ENCODE data around the gene AMER3. TPM values are rescaled to one million over a fixed set of nuclear protein-coding genes. Genes with fewer than 3 reads are reported as not detected.

AMER3 gene
- total RNA-seq, 1 donor from 2014 or later = not detected

DNA sequence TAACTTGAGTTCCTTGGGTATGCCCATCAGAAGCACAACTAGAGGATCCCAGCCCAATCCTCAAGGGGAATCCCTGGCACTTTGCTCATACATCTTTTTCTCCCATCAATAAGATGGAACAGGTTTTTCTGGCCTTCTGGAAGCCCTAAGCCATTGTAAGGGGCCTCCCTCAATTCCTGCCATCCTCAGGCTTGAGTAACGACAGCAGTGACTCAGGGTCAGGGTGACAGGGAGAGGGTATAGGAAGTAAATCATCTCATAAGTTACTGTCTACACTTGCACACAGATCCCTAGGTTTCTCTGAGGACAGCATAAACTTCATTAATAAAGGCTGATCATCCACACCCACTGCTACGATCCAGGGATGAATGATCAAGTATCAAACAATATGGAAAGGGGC is 35.0 kb downstream of the AMER3 start:
- H3K4me1 ChIP-seq = no peaks in the 10 kb centered on the region
- H3K27me3 ChIP-seq = no peaks in the 10 kb centered on the region
- no peak for DNase-seq (ENCODE audit: low spot score in 2 of 2)
- TF ChIP-seq, protein P1, sequence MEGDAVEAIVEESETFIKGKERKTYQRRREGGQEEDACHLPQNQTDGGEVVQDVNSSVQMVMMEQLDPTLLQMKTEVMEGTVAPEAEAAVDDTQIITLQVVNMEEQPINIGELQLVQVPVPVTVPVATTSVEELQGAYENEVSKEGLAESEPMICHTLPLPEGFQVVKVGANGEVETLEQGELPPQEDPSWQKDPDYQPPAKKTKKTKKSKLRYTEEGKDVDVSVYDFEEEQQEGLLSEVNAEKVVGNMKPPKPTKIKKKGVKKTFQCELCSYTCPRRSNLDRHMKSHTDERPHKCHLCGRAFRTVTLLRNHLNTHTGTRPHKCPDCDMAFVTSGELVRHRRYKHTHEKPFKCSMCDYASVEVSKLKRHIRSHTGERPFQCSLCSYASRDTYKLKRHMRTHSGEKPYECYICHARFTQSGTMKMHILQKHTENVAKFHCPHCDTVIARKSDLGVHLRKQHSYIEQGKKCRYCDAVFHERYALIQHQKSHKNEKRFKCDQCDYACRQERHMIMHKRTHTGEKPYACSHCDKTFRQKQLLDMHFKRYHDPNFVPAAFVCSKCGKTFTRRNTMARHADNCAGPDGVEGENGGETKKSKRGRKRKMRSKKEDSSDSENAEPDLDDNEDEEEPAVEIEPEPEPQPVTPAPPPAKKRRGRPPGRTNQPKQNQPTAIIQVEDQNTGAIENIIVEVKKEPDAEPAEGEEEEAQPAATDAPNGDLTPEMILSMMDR (IDR thresholded peaks at IDR 0.05) = no peak
- no peaks in the 10 kb centered on the region for H3K36me3 ChIP-seq
- no peak overlapping the region for H3K27ac ChIP-seq
- no peak overlapping the region for H3K4me3 ChIP-seq
- intact Hi-C loops (cut with DNase I) = loop anchor here (10.0 kb wide), 2 partner anchors 436 to 704 kb away; partner anchors contain the start of genes MZT2A and PTPN18
- H3K9me3 ChIP-seq = no peaks in the 10 kb centered on the region

DNA sequence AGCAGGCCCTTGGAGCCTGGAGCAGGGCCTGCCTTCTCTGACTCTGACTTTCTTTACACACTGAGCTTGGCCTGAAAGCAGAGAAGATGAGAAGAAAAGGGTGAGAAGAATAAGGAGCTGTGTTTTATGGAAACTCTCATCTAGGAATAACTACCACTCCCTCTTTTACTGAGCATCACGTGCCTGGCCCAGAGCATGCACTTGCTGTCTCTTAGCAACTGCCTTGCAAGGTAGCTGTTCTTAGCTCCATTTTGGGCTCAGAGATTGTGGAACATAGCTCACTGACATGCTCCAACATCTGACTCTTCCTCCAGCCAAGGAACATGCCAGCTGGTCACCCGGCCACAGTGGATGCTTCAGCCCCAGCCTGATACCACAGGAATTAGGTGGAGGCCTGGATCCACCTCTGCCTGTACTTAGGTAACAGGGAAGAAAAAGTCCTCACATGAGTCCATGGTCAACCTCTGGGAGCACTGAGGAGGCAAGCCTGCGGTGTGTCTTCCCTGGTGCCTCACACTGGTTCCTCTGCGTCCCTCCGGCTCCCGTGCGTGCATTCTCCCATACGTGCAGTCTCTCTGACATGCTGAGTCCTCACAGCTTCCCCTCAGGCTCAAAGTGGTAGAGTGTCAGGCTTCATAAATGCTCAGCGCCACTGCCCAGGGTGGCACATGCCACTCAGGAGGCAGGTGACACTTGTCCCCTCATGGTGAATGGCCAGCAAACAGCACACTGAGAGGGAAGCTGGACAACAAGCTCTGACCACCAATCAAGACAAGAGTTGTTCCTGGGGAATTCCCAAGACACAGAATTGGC is 35.7 kb downstream of the AMER3 start:
- no peak overlapping the region for H3K4me3 ChIP-seq
- intact Hi-C loops (cut with DNase I) = loop anchor here (10.0 kb wide), 2 partner anchors 436 to 704 kb away; partner anchors contain the start of genes MZT2A and PTPN18
- no peaks in the 10 kb centered on the region for H3K36me3 ChIP-seq
- H3K9me3 ChIP-seq = no peaks in the 10 kb centered on the region
- TF ChIP-seq, protein P1 (IDR thresholded peaks at IDR 0.05) = no peak
- H3K4me1 ChIP-seq = no peaks in the 10 kb centered on the region
- H3K27ac ChIP-seq = no peak overlapping the region
- no peaks in the 10 kb centered on the region for H3K27me3 ChIP-seq
- no peak for DNase-seq (ENCODE audit: low spot score in 2 of 2)

DNA sequence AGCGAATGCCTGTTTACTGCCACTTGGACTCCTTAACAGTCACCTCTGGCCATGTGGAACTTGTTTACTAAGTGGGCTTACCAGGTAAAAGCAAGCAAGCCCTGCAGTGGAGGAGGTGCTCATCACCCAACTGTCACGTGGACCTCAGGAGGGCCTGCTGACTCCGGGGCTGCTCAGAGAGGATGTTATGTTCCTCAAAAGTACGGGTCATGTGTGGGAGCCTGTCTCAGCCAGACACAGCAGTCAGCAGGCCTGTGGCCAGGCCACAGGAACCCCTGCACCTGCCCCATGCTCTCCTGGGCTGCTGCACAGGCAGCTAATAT is 36.2 kb downstream of the AMER3 start:
- Histone ChIP-seq H3K27ac (no peak overlapping the region), H3K27me3 (no peaks in the 10 kb centered on the region), H3K4me1 (no peaks in the 10 kb centered on the region), H3K36me3 (no peaks in the 10 kb centered on the region), H3K9me3 (no peaks in the 10 kb centered on the region), H3K4me3 (no peak overlapping the region)
- TF ChIP-seq, protein P1 (IDR thresholded peaks at IDR 0.05) = no peak
- intact Hi-C loops (cut with DNase I) = loop anchor here (10.0 kb wide), 2 partner anchors 437 to 703 kb away; partner anchors contain the start of genes MZT2A and PTPN18
- DNase-seq (ENCODE audit: low spot score in 2 of 2) = no peak

DNA sequence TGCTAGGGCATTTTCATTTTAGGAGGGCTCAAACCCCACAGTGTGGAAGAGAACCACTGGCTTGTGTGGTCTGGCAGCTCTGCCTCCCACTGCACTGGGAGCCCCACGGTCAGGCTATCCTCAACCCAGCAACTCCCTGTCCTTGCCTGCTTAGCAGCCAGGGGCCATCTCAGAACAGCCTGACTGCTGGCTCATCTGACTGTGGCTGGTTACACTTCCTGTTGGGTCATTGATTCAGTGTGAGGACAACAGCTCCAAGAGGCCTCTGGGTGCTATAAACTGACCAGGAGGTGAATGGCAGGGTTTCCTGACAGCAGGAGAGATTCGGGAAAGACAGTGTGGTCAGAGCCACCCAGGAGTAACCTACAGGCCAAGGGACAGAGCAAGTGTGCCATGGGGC is 40.1 kb downstream of the AMER3 start:
- no peak overlapping the region for H3K4me3 ChIP-seq
- no peaks in the 10 kb centered on the region for H3K27me3 ChIP-seq
- H3K27ac ChIP-seq = no peak overlapping the region
- intact Hi-C loops (cut with DNase I) = loop anchor here (5.0 to 10.0 kb wide), 3 partner anchors 68 to 699 kb away; partner anchors contain the start of genes GPR148, MZT2A and PTPN18
- no peak for DNase-seq (ENCODE audit: low spot score in 2 of 2)
- peaks cover 0 to 8% of the 10 kb centered on the region in 2 donors for H3K4me1 ChIP-seq
- no peaks in the 10 kb centered on the region for H3K9me3 ChIP-seq
- TF ChIP-seq, protein P1 (IDR thresholded peaks at IDR 0.05) = no peak
- no peaks in the 10 kb centered on the region for H3K36me3 ChIP-seq

DNA sequence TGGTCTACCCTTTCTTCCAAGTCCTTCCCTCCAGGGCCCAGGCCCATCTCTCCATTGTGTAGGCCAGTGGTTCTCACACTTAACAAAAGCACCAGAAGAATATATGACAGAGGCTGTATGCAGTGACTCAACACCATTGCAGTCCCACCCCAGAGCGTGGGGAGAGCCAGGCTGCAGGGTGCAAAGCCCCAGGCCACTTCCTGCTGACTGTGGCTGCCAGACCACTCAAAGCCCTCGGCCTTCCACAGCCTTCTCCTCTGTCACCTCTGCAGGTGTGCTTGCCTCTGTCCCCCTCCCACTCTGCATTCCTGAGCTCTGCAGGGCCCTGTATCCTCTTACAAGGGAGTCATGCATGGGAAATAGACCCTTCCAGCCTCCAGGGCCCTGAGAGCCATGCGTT is 41.0 kb downstream of the AMER3 start:
- Histone ChIP-seq H3K4me1 (peaks cover 0 to 8% of the 10 kb centered on the region in 2 donors), H3K27me3 (no peaks in the 10 kb centered on the region), H3K36me3 (no peaks in the 10 kb centered on the region), H3K27ac (no peak overlapping the region), H3K4me3 (no peak overlapping the region), H3K9me3 (no peaks in the 10 kb centered on the region)
- TF ChIP-seq, protein P1 (IDR thresholded peaks at IDR 0.05) = no peak
- no peak for DNase-seq (ENCODE audit: low spot score in 2 of 2)
- intact Hi-C loops (cut with DNase I) = loop anchor here (5.0 to 10.0 kb wide), 3 partner anchors 69 to 699 kb away; partner anchors contain the start of genes GPR148, MZT2A and PTPN18

Data from ascending aorta (tissue), 2 donors.